ENCODE results near the gene ANKRD17. TPM values are rescaled to one million over a fixed set of nuclear protein-coding genes. Genes with fewer than 3 reads are reported as not detected.

ANKRD17 gene
- total RNA-seq, 2 donors from 2014 or later: 63.3 to 65.0 TPM

- TF ChIP-seq CTCF (IDR thresholded peaks at IDR 0.05): no peak
- TF ChIP-seq POLR2AphosphoS5 (IDR thresholded peaks at IDR 0.05): no peak
- TF ChIP-seq POLR2A (IDR thresholded peaks at IDR 0.05): no peak
- intact Hi-C loops (cut with DNase I): loop anchor here (10.0 kb wide), 1 partner anchor 127 kb away; no protein-coding TSS in a partner anchor
- no peaks in the 10 kb centered on the region for H3K27me3 ChIP-seq (replicated peaks; ENCODE audit: insufficient read depth)
- no peaks in the 10 kb centered on the region for H3K4me1 ChIP-seq (replicated peaks)
- no peak for DNase-seq (ENCODE audit: low spot score)
- H3K36me3 ChIP-seq: no peaks in the 10 kb centered on the region
- no peak overlapping the region for H3K4me3 ChIP-seq
- H3K27ac ChIP-seq: no peak overlapping the region
- no peaks in the 10 kb centered on the region for H3K9me3 ChIP-seq
Measured at GRCh38 chr4:73252001-73252400, 6.6 kb downstream of the ANKRD17 start.

- 96% methylated on average over 2 of the region's 2 CpGs for WGBS
- Histone ChIP-seq H3K27ac (no peak overlapping the region), H3K9me3 (no peaks in the 10 kb centered on the region), H3K36me3 (no peaks in the 10 kb centered on the region), H3K4me1 (replicated peaks) (no peaks in the 10 kb centered on the region), H3K27me3 (replicated peaks; ENCODE audit: insufficient read depth) (no peaks in the 10 kb centered on the region), H3K4me3 (no peak overlapping the region)
- DNase-seq (ENCODE audit: low spot score): no peak
- intact Hi-C loops (cut with DNase I): loop anchor here (10.0 kb wide), 1 partner anchor 127 kb away; no protein-coding TSS in a partner anchor
- TF ChIP-seq CTCF (IDR thresholded peaks at IDR 0.05) (no peak), POLR2AphosphoS5 (IDR thresholded peaks at IDR 0.05) (no peak), POLR2A (IDR thresholded peaks at IDR 0.05) (no peak)
Measured at GRCh38 chr4:73251384-73251783, 7.2 kb downstream of the ANKRD17 start.

- intact Hi-C loops (cut with DNase I): loop anchor here (10.0 kb wide), 1 partner anchor 126 kb away; no protein-coding TSS in a partner anchor
- Histone ChIP-seq H3K4me3 (no peak overlapping the region), H3K27me3 (replicated peaks; ENCODE audit: insufficient read depth) (no peaks in the 10 kb centered on the region), H3K36me3 (no peaks in the 10 kb centered on the region), H3K4me1 (replicated peaks) (no peaks in the 10 kb centered on the region), H3K27ac (no peak overlapping the region), H3K9me3 (no peaks in the 10 kb centered on the region)
- DNase-seq (ENCODE audit: low spot score): no peak
- no peak for TF ChIP-seq CTCF (IDR thresholded peaks at IDR 0.05)
- TF ChIP-seq POLR2AphosphoS5 (IDR thresholded peaks at IDR 0.05): no peak
- no peak for TF ChIP-seq POLR2A (IDR thresholded peaks at IDR 0.05)
- WGBS: 95% methylated on average over 9 of the region's 9 CpGs
Measured at GRCh38 chr4:73250642-73251041, 8.0 kb downstream of the ANKRD17 start.

- no peaks in the 10 kb centered on the region for H3K4me1 ChIP-seq (replicated peaks)
- intact Hi-C loops (cut with DNase I): no loop called here
Measured at GRCh38 chr4:73248821-73249220, 9.8 kb downstream of the ANKRD17 start.

More at GRCh38 chr4:73248821-73249220, 9.8 kb downstream of the ANKRD17 start:
- no peak for DNase-seq (ENCODE audit: low spot score)
- Histone ChIP-seq H3K9me3 (no peaks in the 10 kb centered on the region), H3K27ac (no peak overlapping the region), H3K36me3 (no peaks in the 10 kb centered on the region), H3K4me3 (no peak overlapping the region), H3K27me3 (replicated peaks; ENCODE audit: insufficient read depth) (no peaks in the 10 kb centered on the region)
- TF ChIP-seq CTCF (IDR thresholded peaks at IDR 0.05) (no peak), POLR2A (IDR thresholded peaks at IDR 0.05) (no peak), POLR2AphosphoS5 (IDR thresholded peaks at IDR 0.05) (no peak)

Measured in prostate gland (tissue), 2 donors.